HEK293T (cell line): Measurements from ENCODE around the gene DIS3.
"Not testable (repeated sequence)": the region's sequence is repeated elsewhere in the genome, so short reads cannot be mapped to it uniquely, and the experiment has no call there.

Experiments
- CTCF ChIA-PET: fragments of 350-600 bp; formaldehyde crosslinking; extraction: SDS; loops from one replicate; lab custom pipeline; 2021; ENCODE audit warnings: antibody characterized with exemption, inconsistent platforms; lab: Yijun Ruan, JAX
- POLR2A ChIA-PET: fragments of 350-600 bp; formaldehyde crosslinking; extraction: SDS; loops from one replicate; lab custom pipeline; 2020; ENCODE audit warnings: antibody characterized with exemption, inconsistent platforms; lab: Yijun Ruan, JAX
- DNase-seq: peaks from one replicate; pipeline ENCODE4 v3.0.0; 2012; ENCODE audit warnings: mixed read lengths; ENCODE audit errors: extremely low spot score
- ARNT ChIP-seq: fragments of 450-650 bp; IDR thresholded peaks from 2 replicates; pipeline ENCODE4 v1.6.1; 2017; ENCODE audit warnings: mild to moderate bottlenecking
- BHLHE40 ChIP-seq: fragments of 450-650 bp; IDR thresholded peaks from 2 replicates; pipeline ENCODE4 v1.6.1; 2016; ENCODE audit warnings: mild to moderate bottlenecking, moderate library complexity, borderline replicate concordance
- CTBP1 ChIP-seq: fragments of 450-650 bp; IDR thresholded peaks from 2 replicates; pipeline ENCODE4 v1.6.1; 2016; ENCODE audit warnings: borderline replicate concordance
- ELF4 ChIP-seq: fragments of 450-650 bp; IDR thresholded peaks from 2 replicates; pipeline ENCODE4 v1.6.1; 2017; ENCODE audit warnings: antibody characterized with exemption
- FOXA1 ChIP-seq: fragments of 450-650 bp; IDR thresholded peaks from 2 replicates; pipeline ENCODE4 v1.6.1; 2016; ENCODE audit warnings: mild to moderate bottlenecking
- FOXK2 ChIP-seq: fragments of 450-650 bp; IDR thresholded peaks from 2 replicates; pipeline ENCODE4 v1.6.1; 2016; ENCODE audit warnings: mild to moderate bottlenecking
- FOXM1 ChIP-seq: fragments of 450-650 bp; IDR thresholded peaks from 2 replicates; pipeline ENCODE4 v1.6.1; 2017; ENCODE audit warnings: mild to moderate bottlenecking, borderline replicate concordance
- HDGF ChIP-seq: fragments of 450-650 bp; IDR thresholded peaks from 2 replicates; pipeline ENCODE4 v1.6.1; 2017; ENCODE audit warnings: antibody characterized with exemption, borderline replicate concordance
- L3MBTL2 ChIP-seq: fragments of 450-650 bp; conservative IDR thresholded peaks from 2 replicates; pipeline ENCODE4 v1.6.1; 2016; ENCODE audit warnings: mild to moderate bottlenecking
- LEF1 ChIP-seq: fragments of 450-650 bp; IDR thresholded peaks from 2 replicates; pipeline ENCODE4 v1.6.1; 2017; ENCODE audit warnings: mild to moderate bottlenecking, borderline replicate concordance
- NFRKB ChIP-seq: fragments of 450-650 bp; IDR thresholded peaks from 2 replicates; pipeline ENCODE4 v1.6.1; 2016; ENCODE audit warnings: mild to moderate bottlenecking, moderate library complexity
- PKNOX1 ChIP-seq: fragments of 450-650 bp; IDR thresholded peaks from 2 replicates; pipeline ENCODE4 v1.6.1; 2016
- SP1 ChIP-seq: fragments of 450-650 bp; IDR thresholded peaks from 2 replicates; pipeline ENCODE4 v1.6.1; 2017
- SUZ12 ChIP-seq: fragments of 450-650 bp; IDR thresholded peaks from 2 replicates; pipeline ENCODE4 v1.6.1; 2016; ENCODE audit warnings: mild to moderate bottlenecking
- TARDBP ChIP-seq: fragments of 450-650 bp; IDR thresholded peaks from 2 replicates; pipeline ENCODE4 v1.6.1; 2016
- ZNF384 ChIP-seq: fragments of 450-650 bp; IDR thresholded peaks from 2 replicates; pipeline ENCODE4 v1.6.1; 2016

DIS3 gene

GRCh38 chr13:72805676-72806346 is 24.1 kb upstream of the DIS3 start:
- ChIA-PET CTCF (no interaction called here), POLR2A (no interaction called here)
- no peak for DNase-seq
- TF ChIP-seq ZNF384 (no peak), LEF1 (no peak), BHLHE40 (no peak), FOXK2 (no peak), SUZ12 (no peak), NFRKB (no peak), CTBP1 (no peak), ARNT (no peak), FOXA1 (no peak), FOXM1 (no peak), TARDBP (no peak), PKNOX1 (no peak), L3MBTL2 (no peak), ELF4 (no peak), HDGF (no peak), SP1 (no peak)

GRCh38 chr13:72804301-72804700 is 22.6 kb upstream of the DIS3 start:
- no peak for DNase-seq
- TF ChIP-seq PKNOX1 = no peak
- TF ChIP-seq LEF1 = no peak
- TF ChIP-seq FOXK2 = no peak
- no peak for TF ChIP-seq BHLHE40
- no peak for TF ChIP-seq TARDBP
- TF ChIP-seq SUZ12 = no peak
- TF ChIP-seq NFRKB = no peak
- no peak for TF ChIP-seq ARNT
- TF ChIP-seq FOXA1 = no peak
- no peak for TF ChIP-seq HDGF
- TF ChIP-seq ZNF384 = no peak
- TF ChIP-seq L3MBTL2 = no peak
- no peak for TF ChIP-seq CTBP1
- no peak for TF ChIP-seq FOXM1
- CTCF ChIA-PET = no interaction called here
- POLR2A ChIA-PET = no interaction called here

- CTCF ChIA-PET = no interaction called here
- POLR2A ChIA-PET = no interaction called here
- TF ChIP-seq ARNT (no peak), ELF4 (no peak), SUZ12 (no peak), ZNF384 (no peak), SP1 (no peak), LEF1 (no peak), FOXK2 (no peak), FOXA1 (no peak), FOXM1 (no peak), PKNOX1 (no peak), TARDBP (no peak), CTBP1 (no peak), L3MBTL2 (no peak), HDGF (no peak), BHLHE40 (no peak), NFRKB (no peak)
- no peak for DNase-seq
Observed at GRCh38 chr13:72798817-72799216, 17.1 kb upstream of the DIS3 start.

GRCh38 chr13:72792640-72793039 is 10.9 kb upstream of the DIS3 start:
- ChIA-PET CTCF (no interaction called here), POLR2A (no interaction called here)
- no peak for DNase-seq
- TF ChIP-seq BHLHE40 (no peak), TARDBP (no peak), ARNT (no peak), ZNF384 (no peak), ELF4 (no peak), LEF1 (no peak), PKNOX1 (no peak), SUZ12 (no peak), L3MBTL2 (no peak), FOXA1 (no peak), SP1 (no peak), CTBP1 (no peak), NFRKB (no peak)

- no peak for TF ChIP-seq NFRKB
- no peak for TF ChIP-seq ARNT
- no peak for TF ChIP-seq SP1
- no peak for TF ChIP-seq CTBP1
- no peak for TF ChIP-seq HDGF
- TF ChIP-seq SUZ12 = no peak
- no peak for TF ChIP-seq BHLHE40
- TF ChIP-seq L3MBTL2 = no peak
- no peak for TF ChIP-seq TARDBP
- TF ChIP-seq FOXA1 = no peak
- no peak for TF ChIP-seq FOXK2
- TF ChIP-seq ELF4 = no peak
- ChIA-PET CTCF (interaction anchor here (1.4 kb wide), 1 partner anchor 9 kb away, joined by 3 read pairs; no protein-coding TSS in a partner anchor), POLR2A (no interaction called here)
- no peak for DNase-seq
Observed at GRCh38 chr13:72788831-72789230, 7.1 kb upstream of the DIS3 start.

GRCh38 chr13:72784679-72785078 is 3.0 kb upstream of the DIS3 start:
- DNase-seq, POLR2A ChIA-PET, CTCF ChIA-PET: not testable (repeated sequence)
